OCI-LY3 (cell line): ENCODE data around the gene NFIC.

Experiments used
- H2AFZ ChIP-seq: fragments of 200-600, 300-600 bp; shearing (Covaris generic); 2 replicates; pipeline ENCODE4 v1.6.0; 2014; ENCODE audit warnings: antibody characterized with exemption, low read depth, low read length
- H3K27ac ChIP-seq: fragments of 200-600, 300-600 bp; sonication (generic); 2 replicates; pipeline ENCODE4 v1.5.1; 2014; ENCODE audit warnings: mild to moderate bottlenecking, low read length, moderate library complexity, mixed read lengths
- H3K27me3 ChIP-seq: fragments of 200-600, 300-600 bp; sonication (generic); 2 replicates; pipeline ENCODE4 v1.6.1; 2014; ENCODE audit warnings: low read depth, low read length, mixed read lengths
- H3K36me3 ChIP-seq: fragments of 200-600, 300-600 bp; sonication (generic); replicated peaks from 2 replicates; pipeline ENCODE3; 2014; ENCODE audit warnings: low read depth, low read length, mixed read lengths
- H3K4me1 ChIP-seq: fragments of 300-600, 200-600 bp; sonication (generic); 2 replicates; pipeline ENCODE4 v1.6.1; 2014; ENCODE audit warnings: low read length, mixed read lengths
- H3K4me2 ChIP-seq: fragments of 200-600, 300-600 bp; sonication (generic); 2 replicates; pipeline ENCODE4 v1.6.1; 2014; ENCODE audit warnings: low read length, mixed read lengths
- H3K4me3 ChIP-seq: fragments of 300-600, 200-600 bp; sonication (generic); 2 replicates; pipeline ENCODE4 v1.5.1; 2014; ENCODE audit warnings: antibody characterized with exemption, mild to moderate bottlenecking, low read length, moderate library complexity
- H3K79me2 ChIP-seq: fragments of 300-600, 200-600 bp; shearing (Covaris generic); 2 replicates; pipeline ENCODE4 v1.6.1; 2014; ENCODE audit warnings: mild to moderate bottlenecking, low read length, mixed read lengths
- H3K9ac ChIP-seq: fragments of 300-600, 200-600 bp; shearing (Covaris generic); 2 replicates; pipeline ENCODE4 v1.6.0; 2014; ENCODE audit warnings: mild to moderate bottlenecking, low read length, moderate library complexity
- H3K9me3 ChIP-seq: fragments of 200-600, 300-600 bp; shearing (Covaris generic); 2 replicates; pipeline ENCODE4 v1.6.1; 2014; ENCODE audit warnings: low read length, mixed read lengths; ENCODE audit not compliant: insufficient read depth
- H4K20me1 ChIP-seq: fragments of 200-600, 300-600 bp; sonication (generic); 2 replicates; pipeline ENCODE4 v1.6.1; 2016; ENCODE audit warnings: low read length, mixed read lengths; ENCODE audit not compliant: insufficient read depth
- EZH2phosphoT487 ChIP-seq: fragments of 200-600 bp; shearing (Covaris generic); IDR thresholded peaks from 2 replicates; pipeline ENCODE4 v1.6.1; 2018; ENCODE audit warnings: antibody characterized with exemption, mixed run types, low read depth
- TF ChIP-seq, protein P1 (sequence below): fragments of 200-600, 300-600 bp; sonication (generic); IDR thresholded peaks from 2 replicates; pipeline ENCODE4 v1.5.1; 2014; ENCODE audit warnings: antibody characterized with exemption, low read length, low read depth

NFIC gene

DNA sequence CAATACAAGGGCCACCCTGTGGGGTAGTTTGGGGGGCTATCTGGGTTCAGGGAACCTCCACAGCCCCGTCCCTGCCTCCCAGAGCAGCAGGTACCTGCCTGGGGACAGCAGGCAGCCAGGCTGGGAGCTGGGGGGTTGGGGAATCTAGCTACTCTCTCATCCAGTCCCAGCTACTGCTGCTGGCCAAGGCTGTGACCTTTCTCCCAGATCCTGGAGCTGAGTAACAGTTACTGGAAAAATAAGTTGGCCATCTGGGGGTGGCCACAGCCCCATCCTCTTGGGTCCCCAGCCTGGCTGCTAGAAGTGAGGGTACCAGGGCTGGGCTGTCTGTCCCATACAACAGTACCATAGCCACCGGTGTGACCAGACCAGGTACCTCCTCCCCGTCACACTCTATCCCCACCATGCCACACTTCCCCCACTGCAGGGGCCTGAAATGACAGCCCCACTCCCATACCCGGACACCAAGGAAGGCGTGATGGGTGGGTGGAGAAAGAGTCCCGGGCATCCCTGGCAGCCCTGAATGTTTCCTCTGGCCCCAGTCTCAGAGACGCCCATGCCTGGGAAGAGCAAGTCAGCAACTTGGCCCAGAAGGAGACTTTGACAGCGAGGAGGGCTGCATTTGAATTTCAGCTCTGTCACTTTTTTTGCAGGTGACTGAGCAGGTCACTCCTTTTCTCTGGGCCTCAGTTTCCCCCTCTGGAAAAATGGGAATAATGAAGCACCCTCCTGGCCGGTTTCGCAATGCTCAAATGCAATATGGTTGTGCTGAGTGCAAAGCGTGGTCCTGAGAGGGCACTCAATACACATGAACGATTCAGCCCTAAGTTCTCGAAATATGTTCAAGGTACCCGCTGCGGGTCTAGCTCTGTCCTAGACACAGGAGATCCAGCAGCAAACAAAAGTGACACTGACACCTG, 30.7 kb upstream of the NFIC start:
- Histone ChIP-seq H3K36me3 (no peaks in the 10 kb centered on the region), H4K20me1 (no peaks in the 10 kb centered on the region), H3K4me2 (no peak overlapping the region), H2AFZ (no peak overlapping the region), H3K9ac (no peak overlapping the region), H3K4me3 (no peak overlapping the region), H3K27ac (no peak overlapping the region), H3K79me2 (no peaks in the 10 kb centered on the region), H3K27me3 (peaks cover 9% of the 10 kb centered on the region), H3K4me1 (no peaks in the 10 kb centered on the region), H3K9me3 (no peaks in the 10 kb centered on the region)
- TF ChIP-seq, protein P1, sequence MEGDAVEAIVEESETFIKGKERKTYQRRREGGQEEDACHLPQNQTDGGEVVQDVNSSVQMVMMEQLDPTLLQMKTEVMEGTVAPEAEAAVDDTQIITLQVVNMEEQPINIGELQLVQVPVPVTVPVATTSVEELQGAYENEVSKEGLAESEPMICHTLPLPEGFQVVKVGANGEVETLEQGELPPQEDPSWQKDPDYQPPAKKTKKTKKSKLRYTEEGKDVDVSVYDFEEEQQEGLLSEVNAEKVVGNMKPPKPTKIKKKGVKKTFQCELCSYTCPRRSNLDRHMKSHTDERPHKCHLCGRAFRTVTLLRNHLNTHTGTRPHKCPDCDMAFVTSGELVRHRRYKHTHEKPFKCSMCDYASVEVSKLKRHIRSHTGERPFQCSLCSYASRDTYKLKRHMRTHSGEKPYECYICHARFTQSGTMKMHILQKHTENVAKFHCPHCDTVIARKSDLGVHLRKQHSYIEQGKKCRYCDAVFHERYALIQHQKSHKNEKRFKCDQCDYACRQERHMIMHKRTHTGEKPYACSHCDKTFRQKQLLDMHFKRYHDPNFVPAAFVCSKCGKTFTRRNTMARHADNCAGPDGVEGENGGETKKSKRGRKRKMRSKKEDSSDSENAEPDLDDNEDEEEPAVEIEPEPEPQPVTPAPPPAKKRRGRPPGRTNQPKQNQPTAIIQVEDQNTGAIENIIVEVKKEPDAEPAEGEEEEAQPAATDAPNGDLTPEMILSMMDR = no peak
- TF ChIP-seq EZH2phosphoT487 = no peak

DNA sequence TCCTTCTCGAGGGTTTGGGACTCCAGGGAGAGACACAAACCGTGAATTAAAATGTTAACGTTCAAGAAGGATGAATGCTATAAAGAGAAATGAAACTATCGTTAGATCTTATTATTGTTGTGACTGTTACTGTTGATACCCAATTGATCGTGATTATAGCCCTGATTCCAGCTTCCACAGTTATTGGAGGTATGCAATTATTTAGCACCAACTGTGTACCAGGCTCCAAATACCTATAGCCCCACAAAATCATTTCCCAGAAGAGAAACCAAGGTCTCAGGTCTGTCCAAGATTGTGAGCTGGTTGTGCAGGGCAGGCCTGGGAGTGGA, 30.1 kb upstream of the NFIC start:
- TF ChIP-seq, protein P1 = no peak
- no peak for TF ChIP-seq EZH2phosphoT487
- H3K27ac ChIP-seq = no peak overlapping the region
- no peaks in the 10 kb centered on the region for H3K4me1 ChIP-seq
- H3K4me3 ChIP-seq = no peak overlapping the region
- H3K79me2 ChIP-seq = no peaks in the 10 kb centered on the region
- no peak overlapping the region for H3K4me2 ChIP-seq
- H3K9ac ChIP-seq = no peak overlapping the region
- no peaks in the 10 kb centered on the region for H4K20me1 ChIP-seq
- no peaks in the 10 kb centered on the region for H3K36me3 ChIP-seq
- peaks cover 9% of the 10 kb centered on the region for H3K27me3 ChIP-seq
- no peaks in the 10 kb centered on the region for H3K9me3 ChIP-seq
- no peak overlapping the region for H2AFZ ChIP-seq

DNA sequence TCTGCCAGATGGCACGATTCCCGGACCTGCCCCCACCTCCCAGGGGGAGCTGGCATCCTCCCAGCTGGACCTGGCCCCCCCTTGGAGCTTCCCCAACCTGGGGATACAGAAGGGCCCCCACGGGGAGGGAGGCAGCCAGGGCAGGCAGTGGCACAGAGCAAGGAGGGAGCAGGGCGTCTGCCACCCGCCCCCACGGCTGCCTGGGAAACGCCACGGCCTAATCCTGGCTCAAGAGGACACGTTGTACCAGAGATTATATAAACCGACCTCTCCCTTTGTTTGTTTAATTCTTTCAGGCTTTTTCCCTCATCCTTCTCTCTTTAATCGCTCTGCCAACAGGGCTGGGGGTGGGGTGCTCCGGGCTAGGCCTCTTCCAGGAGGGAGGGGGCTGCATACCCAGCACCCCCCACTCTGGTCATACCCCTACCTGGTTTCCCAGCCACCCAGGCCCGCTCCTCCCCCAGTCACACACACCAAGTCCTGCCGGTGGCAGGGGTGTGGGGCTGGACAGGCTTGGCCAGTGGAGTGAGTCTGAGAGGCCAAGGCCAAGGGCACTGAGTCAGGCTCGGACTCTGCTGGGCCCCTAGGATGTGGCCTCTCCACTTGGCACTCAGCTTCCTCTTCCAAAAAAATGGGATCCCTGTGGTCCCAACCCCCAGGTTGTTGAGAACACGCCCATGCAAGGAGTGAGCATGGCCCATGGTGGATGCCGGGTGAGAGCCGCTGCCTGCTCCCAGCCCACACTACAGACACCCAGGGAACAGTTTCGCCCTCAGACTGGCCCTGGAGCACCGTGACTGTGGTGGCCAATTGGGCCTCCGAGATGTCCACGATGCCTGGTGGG, 29.5 kb upstream of the NFIC start:
- Histone ChIP-seq H3K4me2 (no peak overlapping the region), H3K27ac (no peak overlapping the region)

More for the DNA sequence above, 29.5 kb upstream of the NFIC start:
- H3K4me1 ChIP-seq = no peaks in the 10 kb centered on the region
- TF ChIP-seq, protein P1 = no peak
- TF ChIP-seq EZH2phosphoT487 = no peak
- H3K9ac ChIP-seq = no peak overlapping the region
- H3K79me2 ChIP-seq = no peaks in the 10 kb centered on the region
- no peaks in the 10 kb centered on the region for H3K36me3 ChIP-seq
- no peak overlapping the region for H3K4me3 ChIP-seq
- peaks cover 9% of the 10 kb centered on the region for H3K27me3 ChIP-seq
- H4K20me1 ChIP-seq = no peaks in the 10 kb centered on the region
- no peaks in the 10 kb centered on the region for H3K9me3 ChIP-seq
- no peak overlapping the region for H2AFZ ChIP-seq
